M059J (cell line): ENCODE measurements around the gene SLC25A39. TPM values are rescaled to one million over a fixed set of nuclear protein-coding genes. Genes with fewer than 3 reads are reported as not detected.
A peak's percentile ranks its signal among the peaks of the same experiment; 100 is the strongest.
"Not testable (repeated sequence)": the region's sequence is repeated elsewhere in the genome, so short reads cannot be mapped to it uniquely, and the experiment has no call there.

Experiments
- DNase-seq: peaks from one replicate; pipeline ENCODE4 v3.0.0-alpha.2; 2012; ENCODE audit warnings: low read depth
- total RNA-seq: library from RNA; depleted of rRNA; stranded (reverse); fragments of >200 nt; shearing (Covaris generic); gene quantifications from 2 replicates; pipeline ENCODE4 v1.2.3, GENCODE V29; 2014; rRNA removed

SLC25A39 gene, protein sequence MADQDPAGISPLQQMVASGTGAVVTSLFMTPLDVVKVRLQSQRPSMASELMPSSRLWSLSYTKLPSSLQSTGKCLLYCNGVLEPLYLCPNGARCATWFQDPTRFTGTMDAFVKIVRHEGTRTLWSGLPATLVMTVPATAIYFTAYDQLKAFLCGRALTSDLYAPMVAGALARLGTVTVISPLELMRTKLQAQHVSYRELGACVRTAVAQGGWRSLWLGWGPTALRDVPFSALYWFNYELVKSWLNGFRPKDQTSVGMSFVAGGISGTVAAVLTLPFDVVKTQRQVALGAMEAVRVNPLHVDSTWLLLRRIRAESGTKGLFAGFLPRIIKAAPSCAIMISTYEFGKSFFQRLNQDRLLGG
- 111 and 138 TPM in 2 replicates for total RNA-seq

DNA sequence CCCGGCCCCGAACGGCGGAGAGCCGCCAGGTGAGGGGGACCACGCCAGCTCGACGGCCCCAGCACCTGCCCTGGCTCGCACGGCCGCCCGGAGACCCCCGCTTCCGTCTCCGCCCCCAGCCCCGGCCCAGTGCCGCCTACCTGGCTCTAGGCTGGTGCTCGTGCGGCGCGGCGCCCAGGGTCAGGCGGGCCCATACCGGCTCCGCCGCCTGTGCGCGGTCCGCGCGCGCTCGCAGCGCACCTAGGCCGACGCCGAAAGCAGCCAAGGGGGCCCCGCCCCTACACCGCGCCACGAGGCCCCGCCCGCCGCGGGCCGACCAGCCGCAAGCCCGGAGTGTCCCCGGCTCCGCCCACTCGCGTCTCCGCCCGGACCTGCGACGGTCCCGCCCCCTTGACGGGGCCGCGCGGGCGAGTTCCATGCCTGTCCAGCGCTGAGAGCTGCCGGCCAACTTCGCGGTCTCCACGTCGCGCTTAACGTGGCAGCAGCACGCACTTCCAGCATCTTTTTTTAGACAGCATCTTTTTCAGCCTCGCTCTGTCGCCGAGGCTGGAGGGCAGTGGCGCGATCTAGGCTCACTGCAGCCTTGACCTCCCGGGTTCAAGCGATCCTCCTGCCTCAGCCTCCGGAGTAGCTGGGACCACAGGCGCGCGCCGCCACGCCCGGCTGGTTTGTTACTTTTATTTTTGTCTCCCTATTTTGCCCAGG is at the start of gene SLC25A39:
Gene SLC25A39, minus strand, starts transcription at position 253 of the 705 bp plus-strand sequence. CDS start 1,261 bp downstream, outside the sequence.
- peak; percentile 86 for DNase-seq

GRCh38 chr17:44372036-44372435 is 47.4 kb upstream of the SLC25A39 start:
- DNase-seq, result no peak

GRCh38 chr17:44369414-44370023 is 44.9 kb upstream of the SLC25A39 start:
- DNase-seq, result not testable (repeated sequence)

DNA sequence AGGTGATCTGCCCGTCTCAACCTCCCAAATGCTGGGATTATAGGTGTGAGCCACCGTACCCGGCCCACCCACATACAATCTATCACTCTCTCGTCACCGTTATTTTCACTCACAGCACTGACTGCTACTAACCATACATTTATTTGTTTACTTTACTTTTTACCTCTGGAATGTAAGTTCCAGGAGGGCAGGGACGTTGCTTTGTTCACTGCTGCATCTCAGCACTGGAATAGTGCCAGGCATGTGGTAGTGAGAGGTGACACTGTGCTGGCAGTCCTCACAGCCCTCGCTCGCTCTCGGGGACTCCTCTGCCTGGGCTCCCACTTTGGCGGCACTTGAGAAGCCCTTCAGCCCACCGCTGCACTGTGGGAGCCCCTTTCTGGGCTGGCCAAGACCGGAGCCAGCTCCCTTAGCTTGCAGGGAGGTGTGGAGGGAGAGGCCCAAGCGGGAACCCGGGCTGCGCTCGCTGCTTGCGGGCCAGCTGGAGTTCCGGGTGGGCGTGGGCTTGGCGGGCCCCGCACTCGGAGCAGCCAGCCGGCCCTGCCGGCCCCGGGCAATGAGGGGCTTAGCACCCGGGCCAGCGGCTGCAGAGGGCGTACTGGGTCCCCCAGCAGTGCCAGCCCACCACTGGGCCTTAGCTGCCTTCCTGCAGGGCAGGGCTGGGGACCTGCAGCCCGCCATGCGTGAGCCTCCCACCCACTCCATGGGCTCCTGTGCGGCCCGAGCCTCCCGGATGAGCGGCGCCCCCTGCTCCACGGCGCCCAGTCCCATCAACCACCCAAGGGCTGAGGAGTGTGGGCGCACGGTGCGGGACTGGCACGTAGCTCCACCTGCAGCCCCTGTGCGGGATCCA is 44.0 kb upstream of the SLC25A39 start:
- not testable (repeated sequence) for DNase-seq

DNA sequence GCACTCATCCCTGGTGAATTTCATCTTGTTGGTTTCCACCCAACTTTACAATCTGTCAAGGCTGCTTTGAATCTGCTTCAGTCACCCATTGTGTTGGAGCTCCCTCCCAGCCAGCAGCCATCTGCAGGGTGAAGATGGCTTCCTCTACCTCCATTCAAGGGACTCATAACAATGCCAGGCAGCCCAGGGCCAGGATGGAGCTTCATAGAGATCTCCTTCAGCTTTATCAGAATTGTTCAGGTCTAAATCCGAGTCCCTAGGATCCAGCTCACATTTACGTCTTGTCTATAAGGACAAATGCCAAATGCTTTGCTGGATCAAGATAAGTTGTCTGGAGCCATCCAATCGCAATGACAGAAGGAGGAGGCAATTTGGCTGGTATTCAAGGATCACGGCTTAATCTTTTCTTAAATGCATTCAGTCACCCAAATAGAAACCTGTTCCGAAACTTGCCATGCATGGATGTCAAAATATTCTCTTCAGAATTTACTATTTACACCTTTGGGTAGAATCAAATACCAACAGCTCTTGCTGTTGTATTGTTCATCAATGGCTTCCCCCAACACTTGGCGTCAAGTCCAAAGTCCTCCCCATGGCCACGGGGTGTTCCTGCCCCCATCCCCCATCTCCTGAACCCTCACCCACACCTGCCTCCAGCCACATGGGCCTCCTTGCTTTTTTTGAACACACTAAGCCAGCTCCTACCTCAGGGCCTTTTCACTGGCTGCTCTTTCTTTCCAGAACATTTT is 42.8 kb upstream of the SLC25A39 start:
- DNase-seq, result no peak

DNA sequence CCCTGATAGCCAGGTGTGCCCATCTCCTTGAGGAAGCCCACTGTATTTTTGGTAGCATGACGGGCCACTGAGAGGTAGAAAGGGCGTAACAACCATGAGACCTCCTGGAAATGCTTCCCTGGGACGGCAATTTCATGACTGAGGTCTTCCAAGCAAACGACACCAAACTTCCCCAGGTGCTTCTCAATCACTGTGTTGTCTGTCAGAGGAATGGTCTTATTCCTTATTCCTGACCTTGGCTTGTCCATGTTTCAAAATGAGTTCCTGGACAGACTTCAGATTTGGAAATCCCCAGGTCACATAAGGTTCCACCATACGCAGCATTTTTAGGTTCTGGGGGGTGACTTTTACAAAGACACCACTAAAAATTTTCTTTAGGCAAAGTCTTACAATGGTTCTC is 40.4 kb upstream of the SLC25A39 start:
- not testable (repeated sequence) for DNase-seq

DNA sequence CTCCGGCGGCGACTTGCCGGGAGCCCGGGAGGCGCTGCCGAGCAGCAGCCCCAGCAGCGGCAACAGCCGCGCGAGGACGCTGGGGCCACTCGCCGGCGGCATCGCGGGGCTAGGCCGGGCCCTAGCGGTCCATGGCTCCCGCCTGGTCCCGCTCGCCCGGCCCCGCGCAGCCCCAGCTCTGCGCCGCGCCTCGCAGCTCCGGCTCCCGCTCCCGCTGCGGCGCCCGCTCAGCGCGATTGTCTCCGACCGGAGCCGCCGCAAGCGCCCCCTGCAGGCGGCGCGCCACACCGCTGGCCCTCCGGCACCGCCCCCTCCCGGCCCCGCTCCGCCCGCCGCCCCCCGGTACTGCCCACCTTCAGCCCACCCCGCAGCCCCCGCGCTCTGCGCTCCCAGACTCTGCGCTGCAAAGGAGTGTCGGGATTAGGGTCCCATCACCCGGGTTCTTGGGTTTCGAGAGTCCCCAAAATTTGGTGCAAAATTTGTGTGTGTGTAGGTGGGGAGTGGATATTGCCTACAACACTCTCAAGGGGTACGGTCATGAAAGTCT is 39.1 kb upstream of the SLC25A39 start, which contains the start of gene FAM171A2:
Gene FAM171A2, minus strand, starts transcription at position 241 of the 547 bp plus-strand sequence. Its CDS starts 139 bp downstream, at position 102.
- DNase-seq, result peak; percentile 45

GRCh38 chr17:44362949-44363612 is 38.5 kb upstream of the SLC25A39 start:
- no peak for DNase-seq

- DNase-seq, result no peak
Measured at GRCh38 chr17:44362459-44362948, 37.9 kb upstream of the SLC25A39 start.

GRCh38 chr17:44361292-44362260 is 37.0 kb upstream of the SLC25A39 start:
- DNase-seq, result no peak

- peak; percentile 38 for DNase-seq
Measured at GRCh38 chr17:44360826-44361225, 36.2 kb upstream of the SLC25A39 start.

- DNase-seq, result no peak
Measured at GRCh38 chr17:44360144-44360533, 35.5 kb upstream of the SLC25A39 start.

DNA sequence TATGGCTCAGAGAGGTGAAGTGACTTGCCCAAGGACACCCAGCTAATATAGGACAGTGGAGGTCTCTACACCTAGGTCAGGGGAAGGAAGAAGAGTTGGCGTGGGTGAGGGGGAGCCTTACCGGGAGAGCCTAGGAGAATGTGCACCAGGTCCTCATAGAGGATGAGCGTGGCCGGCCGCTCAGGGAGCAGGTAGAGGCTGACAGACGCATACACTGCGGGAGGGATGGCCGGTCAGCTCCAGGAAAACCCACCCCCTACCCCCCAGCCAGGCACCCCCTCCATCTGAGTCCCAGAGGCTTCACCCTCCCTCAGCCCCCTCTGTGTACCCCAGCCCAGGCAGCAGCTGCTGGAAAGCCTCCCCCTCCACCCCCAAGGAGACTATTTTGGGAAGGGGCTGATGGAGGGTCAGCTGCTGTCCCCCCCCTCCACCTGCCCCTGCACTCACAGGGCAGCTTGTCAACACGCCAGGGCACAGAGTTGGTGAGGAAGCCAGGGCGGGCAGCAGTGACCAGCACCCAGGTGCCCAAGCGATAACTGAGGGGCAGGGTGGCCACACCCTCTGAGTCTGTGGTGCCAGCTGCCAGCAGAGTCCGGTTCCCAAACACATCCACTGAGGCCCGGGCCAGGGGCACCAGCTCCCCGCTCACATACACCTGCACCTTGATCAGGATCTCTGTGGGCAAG is 35.0 kb upstream of the SLC25A39 start:
- no peak for DNase-seq

- no peak for DNase-seq
Measured at GRCh38 chr17:44359006-44359405, 34.4 kb upstream of the SLC25A39 start.

- DNase-seq, result no peak
Measured at GRCh38 chr17:44358066-44358465, 33.4 kb upstream of the SLC25A39 start.

GRCh38 chr17:44356241-44356640 is 31.6 kb upstream of the SLC25A39 start:
- DNase-seq, result no peak

DNA sequence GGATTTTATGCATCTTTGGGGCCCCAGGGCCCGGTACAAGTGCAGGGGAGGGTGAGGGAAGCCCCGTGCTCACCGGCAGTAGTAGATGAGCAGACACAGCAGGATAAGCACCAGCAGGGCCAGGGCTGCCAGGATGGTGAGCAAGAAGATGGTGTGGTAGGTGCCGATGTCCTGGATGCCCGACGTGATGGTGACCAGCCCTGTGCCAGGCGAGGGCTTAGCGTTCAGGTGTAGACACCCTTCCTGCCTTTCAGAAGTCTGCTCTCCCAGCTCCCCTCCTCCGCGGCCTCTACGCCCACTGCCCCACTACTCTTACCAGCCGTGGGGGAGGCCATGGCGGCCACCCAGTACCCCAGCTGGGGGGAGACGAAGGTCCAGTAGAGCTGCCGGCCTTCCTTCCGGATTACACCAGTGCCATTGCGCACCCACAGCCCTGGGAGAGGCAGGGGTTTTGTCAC is 31.0 kb upstream of the SLC25A39 start:
- no peak for DNase-seq
